HCT116 (cell line): ENCODE results near the gene SERPINA10.

ENCODE experiments used
- CTCF ChIP-seq, 3 experiments: fragments of 200-600 bp in 1 of 3; sonication (generic) in 1 of 3; IDR thresholded peaks in 2 of 3; conservative IDR thresholded peaks in 1 of 3; 2 replicates each; pipeline ENCODE4 v1.5.1; 2012 to 2017; ENCODE audit warnings: low read depth in 2 of 3, low read length in 2 of 3, antibody characterized with exemption in 1 of 3, borderline replicate concordance in 1 of 3, control low read depth in 1 of 3, mild to moderate bottlenecking in 1 of 3, mixed read lengths in 1 of 3, mixed run types in 1 of 3, moderate library complexity in 1 of 3; ENCODE audit not compliant: insufficient read depth in 1 of 3
- EZH2 ChIP-seq: fragments of 200-600 bp; sonication (generic); IDR thresholded peaks from 2 replicates; pipeline ENCODE4 v1.6.1; 2017; ENCODE audit warnings: antibody characterized with exemption, mixed run types
- EZH2phosphoT487 ChIP-seq: fragments of 200-600 bp; IDR thresholded peaks from 2 replicates; pipeline ENCODE4 v1.6.1; 2018; ENCODE audit warnings: antibody characterized with exemption, borderline replicate concordance
- FOSL1 ChIP-seq: IDR thresholded peaks from 2 replicates; pipeline ENCODE4 v1.6.1; 2012; ENCODE audit warnings: low read depth
- POLR2A ChIP-seq: IDR thresholded peaks from 2 replicates; pipeline ENCODE4 v1.7.0; 2011; ENCODE audit warnings: borderline replicate concordance; ENCODE audit not compliant: insufficient read depth, insufficient read length; ENCODE audit errors: extremely low read depth
- POLR2AphosphoS5 ChIP-seq: IDR thresholded peaks from 2 replicates; pipeline ENCODE4 v1.6.1; 2011; ENCODE audit warnings: mild to moderate bottlenecking, low read depth, low read length, moderate library complexity
- YY1 ChIP-seq: IDR thresholded peaks from 2 replicates; pipeline ENCODE4 v1.6.1; 2011; ENCODE audit warnings: low read length, low read depth, moderate library complexity, mild to moderate bottlenecking; ENCODE audit not compliant: insufficient replicate concordance; ENCODE audit errors: extremely low read depth
- ZBTB33 ChIP-seq: IDR thresholded peaks from 2 replicates; pipeline ENCODE4 v1.6.1; 2011; ENCODE audit warnings: mild to moderate bottlenecking, low read length, moderate library complexity; ENCODE audit not compliant: insufficient replicate concordance; ENCODE audit errors: extremely low read depth
- ZNF274 ChIP-seq: fragments of 200-500 bp; sonication (Bioruptor generic); IDR thresholded peaks from 2 replicates; pipeline ENCODE4 v1.6.1; 2014; ENCODE audit warnings: mild to moderate bottlenecking, low read depth, low read length, inconsistent platforms

DNA sequence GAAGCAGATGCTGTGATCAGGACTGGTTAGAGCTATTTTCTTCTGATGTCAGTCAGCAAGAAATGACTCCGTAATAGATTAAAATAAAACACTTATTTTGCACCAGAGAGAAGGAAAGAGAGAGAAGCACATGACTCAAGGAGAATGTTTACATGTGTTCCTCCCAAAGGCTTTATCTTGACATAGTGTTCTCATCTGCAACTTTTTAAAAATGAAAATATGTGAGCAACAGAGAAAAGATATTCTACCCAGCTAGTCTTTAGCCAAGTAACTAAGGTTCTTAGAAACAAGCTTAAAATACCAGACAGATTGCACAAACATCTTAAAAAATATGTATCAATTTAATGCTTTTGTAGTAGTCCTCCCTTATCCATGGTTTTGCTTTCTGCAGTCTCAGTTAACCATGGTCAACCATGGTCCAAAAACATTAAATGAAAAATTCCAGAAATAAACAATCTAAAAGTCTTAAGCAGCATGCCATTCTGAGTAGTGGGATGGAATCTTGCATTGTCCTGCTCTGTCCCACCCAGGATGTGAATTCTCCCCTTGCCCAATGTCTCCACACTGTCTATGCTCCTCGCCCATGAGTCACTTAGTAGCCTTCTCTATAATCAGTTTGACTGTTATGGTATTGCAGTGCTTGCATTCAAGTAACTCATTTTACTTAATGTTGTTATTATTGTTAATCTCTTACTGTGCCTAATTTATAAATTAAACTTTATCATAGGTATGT, 9.9 kb downstream of the SERPINA10 start:
- TF ChIP-seq CTCF (IDR thresholded peaks at IDR 0.05 in 2 of 3, conservative IDR thresholded peaks at IDR 0.05 in 1 of 3; ENCODE audit: borderline replicate concordance in 1 of 3, insufficient read depth in 1 of 3, low read depth in 2 of 3, low read length in 2 of 3) (no peak), EZH2 (no peak), POLR2A (no peak), EZH2phosphoT487 (no peak), POLR2AphosphoS5 (no peak), FOSL1 (no peak), ZBTB33 (no peak), ZNF274 (no peak), YY1 (no peak)
